OCI-LY7 (cell line): ENCODE measurements around the gene ZNF132. TPM values are rescaled to one million over a fixed set of nuclear protein-coding genes. Genes with fewer than 3 reads are reported as not detected.

Experiments
- BruUV-seq: library from RNA; stranded (reverse); fragments of 400-500 nt; replicated peaks from 2 replicates; lab custom pipeline; 2021; lab: Mats Ljungman, UMichigan
- CTCF ChIA-PET: fragments of 300-600 bp; sonication (Branson Sonifier 250); formaldehyde crosslinking; loops from one replicate; lab custom pipeline; 2022; ENCODE audit warnings: antibody characterized with exemption; ENCODE audit not compliant: unreplicated experiment; lab: Charles Lee
- POLR2A ChIA-PET: fragments of 300-600 bp; sonication (Branson Sonifier 250); formaldehyde crosslinking; loops from one replicate; lab custom pipeline; 2022; ENCODE audit warnings: antibody characterized with exemption; lab: Charles Lee
- DNase-seq: peaks from one replicate; pipeline ENCODE4 v3.0.0-alpha.2; 2015; ENCODE audit warnings: low spot score
- H2AFZ ChIP-seq: fragments of 200-600 bp; sonication (generic), shearing (Covaris generic); 2 replicates; pipeline ENCODE4 v1.6.1; 2014; ENCODE audit warnings: mild to moderate bottlenecking, antibody characterized with exemption, low read length, moderate library complexity
- H3K27ac ChIP-seq: fragments of 200-600 bp; sonication (generic); 2 replicates; pipeline ENCODE4 v1.5.1; 2014; ENCODE audit warnings: mixed run types, low read depth, mild to moderate bottlenecking, moderate library complexity, low read length, inconsistent platforms; ENCODE audit not compliant: poor library complexity, severe bottlenecking
- H3K36me3 ChIP-seq: fragments of 200-600 bp; sonication (generic); 2 replicates; pipeline ENCODE4 v1.6.1; 2014; ENCODE audit warnings: mild to moderate bottlenecking, antibody characterized with exemption, low read length, moderate library complexity, mixed read lengths; ENCODE audit not compliant: insufficient read depth
- H3K4me1 ChIP-seq: fragments of 200-600 bp; sonication (generic); 2 replicates; pipeline ENCODE4 v1.5.1; 2014; ENCODE audit warnings: mild to moderate bottlenecking, low read length; ENCODE audit not compliant: insufficient read depth, poor library complexity, severe bottlenecking
- H3K4me2 ChIP-seq: fragments of 200-600 bp; sonication (generic); 2 replicates; pipeline ENCODE4 v1.6.1; 2014; ENCODE audit warnings: mild to moderate bottlenecking, low read length
- H3K4me3 ChIP-seq: fragments of 200-600 bp; sonication (generic); 2 replicates; pipeline ENCODE4 v1.5.1; 2014; ENCODE audit warnings: mild to moderate bottlenecking, low read depth, low read length; ENCODE audit not compliant: poor library complexity, severe bottlenecking
- H3K79me2 ChIP-seq: fragments of 200-600 bp; sonication (generic); 2 replicates; pipeline ENCODE4 v1.6.1; 2016; ENCODE audit warnings: low read depth, mild to moderate bottlenecking, low read length, moderate library complexity, mixed read lengths; ENCODE audit not compliant: insufficient read depth
- H3K9me2 ChIP-seq: fragments of 200-600 bp; sonication (generic); 2 replicates; pipeline ENCODE4 v1.6.1; 2016; ENCODE audit warnings: mild to moderate bottlenecking, low read length, mixed read lengths; ENCODE audit not compliant: insufficient read depth
- H3K9me3 ChIP-seq: fragments of 200-600 bp; sonication (generic); 2 replicates; pipeline ENCODE4 v1.6.1; 2014; ENCODE audit warnings: mild to moderate bottlenecking, mixed run types, low read length, mixed read lengths
- H4K20me1 ChIP-seq: fragments of 200-600 bp; sonication (generic); 2 replicates; pipeline ENCODE4 v1.6.1; 2014; ENCODE audit warnings: mild to moderate bottlenecking, antibody characterized with exemption, low read length, moderate library complexity, mixed read lengths; ENCODE audit not compliant: insufficient read depth
- CTCF ChIP-seq: fragments of 200-600 bp; sonication (generic); conservative IDR thresholded peaks from 2 replicates; pipeline ENCODE4 v1.5.1; 2014; ENCODE audit warnings: mild to moderate bottlenecking, antibody characterized with exemption, low read length, moderate library complexity, mixed read lengths
- EZH2phosphoT487 ChIP-seq: fragments of 200-600 bp; sonication (generic); IDR thresholded peaks from 2 replicates; pipeline ENCODE4 v1.6.1; 2018; ENCODE audit warnings: low read depth, borderline replicate concordance, mild to moderate bottlenecking, mixed run types, antibody characterized with exemption, low read length, moderate library complexity, mixed read lengths
- intact Hi-C: fragments of 100-400 bp; cut with micrococcal nuclease; formaldehyde crosslinking; loops from one replicate; pipeline ENCODE4 v1.10.0; 2022; ENCODE audit not compliant: unreplicated experiment
- total RNA-seq, 2 experiments: library from RNA; depleted of rRNA in 1 of 2; stranded (reverse); fragments of >200 nt in 1 of 2; shearing (Covaris generic) in 1 of 2; gene quantifications; 2 replicates each; pipeline ENCODE4 v1.2.3, GENCODE V29; 2014 to 2022

ZNF132 gene
- total RNA-seq, 2 experiments from 2014 or later = not detected

GRCh38 chr19:58466760-58467589, 27.0 kb upstream of the ZNF132 start, which contains the start of gene ZNF324:
ZNF324 (plus strand) TSS chr19:58467080; CDS start chr19:58469186, 2,106 bp downstream.
- H3K9me3 ChIP-seq = no peaks in the 10 kb centered on the region
- no TSS peak for BruUV-seq

GRCh38 chr19:58466089-58466759, 26.3 kb upstream of the ZNF132 start:
- peaks cover 6% of the 10 kb centered on the region; the same call in 1 of the 2 replicates for H3K36me3 ChIP-seq
- H3K9me2 ChIP-seq = no peaks in the 10 kb centered on the region
- H4K20me1 ChIP-seq = no peaks in the 10 kb centered on the region
- H3K79me2 ChIP-seq = no peaks in the 10 kb centered on the region
- no peaks in the 10 kb centered on the region for H3K9me3 ChIP-seq
- H3K4me3 ChIP-seq = peak overlapping the region; percentile 81
- POLR2A ChIA-PET = no interaction called here
- H3K4me2 ChIP-seq = peak overlapping the region; percentile 67
- no TSS peak for BruUV-seq
- H2AFZ ChIP-seq = peak overlapping the region; percentile 62; the same call in 1 of the 2 replicates
- DNase-seq = peak; percentile 19
- intact Hi-C loops = loop anchor here (2.0 to 5.0 kb wide), 3 partner anchors 57 to 247 kb away; partner anchors contain the start of genes ZNF584 and ZSCAN22
- CTCF ChIA-PET = no interaction called here
- H3K4me1 ChIP-seq = peaks cover 12% of the 10 kb centered on the region
- TF ChIP-seq EZH2phosphoT487 (no peak), CTCF (no peak)
- H3K27ac ChIP-seq = no peak overlapping the region

More at GRCh38 chr19:58466760-58467589, 27.0 kb upstream of the ZNF132 start, which contains the start of gene ZNF324:
- peak within 1 kb of the TSS; percentile 81 for H3K4me3 ChIP-seq
- POLR2A ChIA-PET = no interaction called here
- no peak within 1 kb of the TSS for H3K27ac ChIP-seq
- CTCF ChIA-PET = no interaction called here
- no peaks in the 10 kb centered on the region for H3K79me2 ChIP-seq
- no peaks in the 10 kb centered on the region for H3K9me2 ChIP-seq
- TF ChIP-seq EZH2phosphoT487 (no peak), CTCF (peak; percentile 43; the same call in 1 of the 2 replicates)
- peaks cover 12% of the 10 kb centered on the region for H3K4me1 ChIP-seq
- intact Hi-C loops = loop anchor here (2.0 to 5.0 kb wide), 3 partner anchors 58 to 248 kb away; partner anchors contain the start of genes ZNF584 and ZSCAN22
- peak; percentile 99 for DNase-seq
- H3K4me2 ChIP-seq = peak within 1 kb of the TSS; percentile 67
- peak within 1 kb of the TSS; percentile 62 for H2AFZ ChIP-seq
- no peaks in the 10 kb centered on the region for H4K20me1 ChIP-seq
- H3K36me3 ChIP-seq = peaks cover 8% of the 10 kb centered on the region; the same call in 1 of the 2 replicates
